T-helper 2 cell (primary cell): Measurements from ENCODE around the gene NPFFR1.
A peak's percentile ranks its signal among the peaks of the same experiment; 100 is the strongest.

Experiments
- DNase-seq, 5 experiments: peaks; one replicate each; pipeline versions ENCODE4 v3.0.0 to v3.0.0-alpha.2; 2012 to 2022

Gene NPFFR1

GRCh38 chr10:70212879-70213278 lies 70.9 kb downstream of the NPFFR1 start:
- no peak for DNase-seq

DNA sequence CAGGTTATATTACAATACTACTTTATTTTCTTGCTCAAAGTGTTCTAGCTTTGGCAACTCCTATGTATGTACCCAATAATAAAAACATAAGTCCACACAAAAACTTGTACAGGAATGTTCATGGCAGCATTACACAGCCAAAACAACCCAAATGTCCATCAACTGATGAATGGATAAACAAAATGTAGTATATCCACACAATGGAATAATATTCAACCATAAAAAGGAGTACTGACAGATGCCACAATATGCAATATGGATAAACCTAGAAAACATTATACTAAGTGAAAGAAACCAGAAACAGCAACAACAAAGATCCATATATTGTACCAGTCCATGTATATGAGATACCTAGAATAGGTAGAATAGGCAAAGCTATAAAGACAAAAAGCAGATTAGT lies 71.5 kb downstream of the NPFFR1 start:
- no peak for DNase-seq

DNA sequence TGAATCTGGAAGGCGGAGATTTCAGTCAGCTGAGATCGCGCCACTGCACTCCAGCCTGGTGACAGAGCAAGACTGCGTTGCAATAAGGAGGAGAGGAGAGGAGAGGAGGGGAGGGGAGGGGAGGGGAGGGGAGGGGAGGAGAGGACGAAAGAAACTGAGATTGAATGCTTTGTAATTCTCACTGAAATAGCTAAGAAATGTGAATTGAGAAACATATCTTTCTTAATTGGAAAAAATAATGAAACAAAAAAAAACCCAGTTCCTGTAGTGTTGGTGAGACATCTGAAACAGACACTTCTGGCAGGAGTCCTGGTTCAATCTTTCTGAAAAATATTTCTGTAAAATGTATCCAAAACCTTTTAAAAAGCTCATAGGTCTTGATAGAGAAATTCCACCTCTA lies 77.0 kb downstream of the NPFFR1 start:
- no peak for DNase-seq

DNA sequence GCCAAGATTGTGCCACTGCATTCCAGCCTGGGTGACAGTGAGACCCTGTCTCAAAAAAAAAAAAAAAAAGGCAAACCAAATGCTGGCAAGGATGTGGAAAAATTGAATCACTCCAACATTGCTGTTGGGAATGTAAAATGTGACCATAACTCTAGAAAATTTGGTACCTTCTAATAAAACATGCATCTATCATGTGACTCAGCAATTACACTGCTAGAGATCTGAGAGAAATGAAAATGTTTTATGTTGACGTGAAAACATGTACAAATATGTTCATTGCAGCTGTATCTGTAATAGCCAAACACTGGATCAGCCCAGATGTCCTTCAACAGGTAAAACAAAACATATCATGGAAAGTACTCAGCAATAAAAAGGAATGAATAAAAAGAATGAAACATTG lies 82.7 kb downstream of the NPFFR1 start:
- DNase-seq = no peak

- DNase-seq = peak in 1 of 5 experiments; percentile 20
Measured at GRCh38 chr10:70198696-70199466, 84.9 kb downstream of the NPFFR1 start.
